Rectal smooth muscle tissue (tissue), 1 donor: ENCODE data around the gene SH3YL1.

Experiments
- H3K27ac ChIP-seq: one replicate; pipeline ENCODE4 v1.7.0; 2013; ENCODE audit warnings: low read depth, low read length, inconsistent platforms
- H3K27me3 ChIP-seq: one replicate; pipeline ENCODE4 v1.7.0; 2013; ENCODE audit warnings: low read length; ENCODE audit not compliant: control insufficient read depth, insufficient read depth
- H3K36me3 ChIP-seq: one replicate; pipeline ENCODE4 v1.7.0; 2013; ENCODE audit warnings: low read length; ENCODE audit not compliant: control insufficient read depth, insufficient read depth
- H3K4me1 ChIP-seq: one replicate; pipeline ENCODE4 v1.7.0; 2013; ENCODE audit warnings: low read length; ENCODE audit not compliant: control insufficient read depth, insufficient read depth
- H3K4me3 ChIP-seq: one replicate; pipeline ENCODE4 v1.7.0; 2013; ENCODE audit warnings: low read length
- H3K9ac ChIP-seq: one replicate; pipeline ENCODE4 v1.7.0; 2013; ENCODE audit warnings: low read length

The SH3YL1 gene

GRCh38 chr2:223451-223850, 40.4 kb downstream of the SH3YL1 start:
- Histone ChIP-seq H3K27me3 (no peaks in the 10 kb centered on the region), H3K4me3 (no peak overlapping the region), H3K9ac (no peak overlapping the region), H3K27ac (no peak overlapping the region), H3K36me3 (peaks cover 9% of the 10 kb centered on the region), H3K4me1 (no peaks in the 10 kb centered on the region)

GRCh38 chr2:216068-216467, 47.8 kb downstream of the SH3YL1 start:
- Histone ChIP-seq H3K27ac (no peak overlapping the region), H3K4me3 (no peak overlapping the region), H3K9ac (no peak overlapping the region), H3K36me3 (peaks cover 4% of the 10 kb centered on the region), H3K4me1 (no peaks in the 10 kb centered on the region), H3K27me3 (no peaks in the 10 kb centered on the region)

- no peak overlapping the region for H3K9ac ChIP-seq
- no peak overlapping the region for H3K4me3 ChIP-seq
- H3K36me3 ChIP-seq: peaks cover 4% of the 10 kb centered on the region
- no peak overlapping the region for H3K27ac ChIP-seq
- H3K27me3 ChIP-seq: no peaks in the 10 kb centered on the region
- H3K4me1 ChIP-seq: no peaks in the 10 kb centered on the region
These were observed 49.7 kb downstream of the SH3YL1 start for GRCh38 chr2:213932-214693.

- Histone ChIP-seq H3K27ac (no peak overlapping the region), H3K36me3 (no peaks in the 10 kb centered on the region), H3K9ac (no peak overlapping the region), H3K4me3 (no peak overlapping the region), H3K27me3 (no peaks in the 10 kb centered on the region), H3K4me1 (no peaks in the 10 kb centered on the region)
These were observed 52.2 kb downstream of the SH3YL1 start for GRCh38 chr2:211486-212184.

- Histone ChIP-seq H3K4me1 (no peaks in the 10 kb centered on the region), H3K27me3 (no peaks in the 10 kb centered on the region)
These were observed 53.2 kb downstream of the SH3YL1 start for GRCh38 chr2:210660-211059.

GRCh38 chr2:209470-209869, 54.4 kb downstream of the SH3YL1 start:
- Histone ChIP-seq H3K4me3 (no peak overlapping the region), H3K9ac (no peak overlapping the region), H3K27me3 (no peaks in the 10 kb centered on the region), H3K36me3 (no peaks in the 10 kb centered on the region), H3K27ac (no peak overlapping the region), H3K4me1 (no peaks in the 10 kb centered on the region)

More at GRCh38 chr2:210660-211059, 53.2 kb downstream of the SH3YL1 start:
- H3K36me3 ChIP-seq: no peaks in the 10 kb centered on the region
- H3K9ac ChIP-seq: no peak overlapping the region
- H3K4me3 ChIP-seq: no peak overlapping the region
- no peak overlapping the region for H3K27ac ChIP-seq

GRCh38 chr2:208335-208734, 55.5 kb downstream of the SH3YL1 start:
- Histone ChIP-seq H3K36me3 (no peaks in the 10 kb centered on the region), H3K4me3 (no peak overlapping the region), H3K27me3 (no peaks in the 10 kb centered on the region), H3K9ac (no peak overlapping the region), H3K27ac (no peak overlapping the region), H3K4me1 (no peaks in the 10 kb centered on the region)

GRCh38 chr2:203984-204383, 59.8 kb downstream of the SH3YL1 start:
- H3K4me1 ChIP-seq: no peaks in the 10 kb centered on the region
- H3K27me3 ChIP-seq: no peaks in the 10 kb centered on the region
- H3K36me3 ChIP-seq: no peaks in the 10 kb centered on the region
- no peak overlapping the region for H3K27ac ChIP-seq
- no peak overlapping the region for H3K4me3 ChIP-seq
- no peak overlapping the region for H3K9ac ChIP-seq

- H3K9ac ChIP-seq: no peak overlapping the region
- H3K4me1 ChIP-seq: no peaks in the 10 kb centered on the region
- no peaks in the 10 kb centered on the region for H3K36me3 ChIP-seq
- H3K4me3 ChIP-seq: no peak overlapping the region
- H3K27ac ChIP-seq: no peak overlapping the region
- H3K27me3 ChIP-seq: no peaks in the 10 kb centered on the region
These were observed 60.4 kb downstream of the SH3YL1 start for GRCh38 chr2:203401-203800.

- Histone ChIP-seq H3K4me3 (no peak overlapping the region), H3K27me3 (no peaks in the 10 kb centered on the region), H3K36me3 (no peaks in the 10 kb centered on the region), H3K4me1 (no peaks in the 10 kb centered on the region), H3K27ac (no peak overlapping the region), H3K9ac (no peak overlapping the region)
These were observed 60.9 kb downstream of the SH3YL1 start for GRCh38 chr2:202945-203344.

GRCh38 chr2:201648-202433, 62.0 kb downstream of the SH3YL1 start:
- H3K4me1 ChIP-seq: no peaks in the 10 kb centered on the region
- H3K27ac ChIP-seq: no peak overlapping the region
- H3K27me3 ChIP-seq: no peaks in the 10 kb centered on the region
- no peaks in the 10 kb centered on the region for H3K36me3 ChIP-seq
- no peak overlapping the region for H3K4me3 ChIP-seq
- H3K9ac ChIP-seq: no peak overlapping the region
